DMS153 (cell line): ENCODE measurements around the gene DLG2.
"Not testable (repeated sequence)": the region's sequence is repeated elsewhere in the genome, so short reads cannot be mapped to it uniquely, and the experiment has no call there.

Source experiments
- DNase-seq: peaks from one replicate; lab custom pipeline; 2025; lab: John Stamatoyannopoulos, UW

DLG2 gene

DNA sequence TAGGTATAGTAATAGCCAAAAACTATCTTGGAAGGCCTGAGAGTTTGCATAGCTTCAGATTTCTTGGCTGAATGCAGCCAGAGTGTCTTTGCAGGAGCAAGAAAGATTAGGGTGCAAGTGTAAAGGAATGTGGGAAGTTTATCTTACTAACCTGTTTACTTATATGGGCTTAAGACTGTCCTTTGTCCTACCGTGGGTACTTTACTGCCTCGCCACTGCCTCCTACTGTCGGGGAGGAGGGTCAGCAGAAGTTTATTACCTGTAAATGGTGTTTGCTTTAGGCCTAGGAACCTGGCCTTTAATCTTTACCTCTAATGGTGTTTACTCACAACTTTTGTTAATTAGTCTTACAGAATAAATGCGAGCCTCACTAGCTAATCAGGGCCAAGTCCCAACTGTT, 633.8 kb downstream of the DLG2 start:
- DNase-seq: no peak

GRCh38 chr11:84990141-84990540, 637.0 kb downstream of the DLG2 start:
- DNase-seq: no peak

- DNase-seq: not testable (repeated sequence)
Measured at GRCh38 chr11:84987686-84988187, 639.4 kb downstream of the DLG2 start.

- DNase-seq: no peak
Measured at GRCh38 chr11:84981301-84981700, 645.8 kb downstream of the DLG2 start.

- DNase-seq: no peak
Measured at GRCh38 chr11:84969103-84969502, 658.0 kb downstream of the DLG2 start.

GRCh38 chr11:84965484-84965883, 661.7 kb downstream of the DLG2 start:
- DNase-seq: no peak

DNA sequence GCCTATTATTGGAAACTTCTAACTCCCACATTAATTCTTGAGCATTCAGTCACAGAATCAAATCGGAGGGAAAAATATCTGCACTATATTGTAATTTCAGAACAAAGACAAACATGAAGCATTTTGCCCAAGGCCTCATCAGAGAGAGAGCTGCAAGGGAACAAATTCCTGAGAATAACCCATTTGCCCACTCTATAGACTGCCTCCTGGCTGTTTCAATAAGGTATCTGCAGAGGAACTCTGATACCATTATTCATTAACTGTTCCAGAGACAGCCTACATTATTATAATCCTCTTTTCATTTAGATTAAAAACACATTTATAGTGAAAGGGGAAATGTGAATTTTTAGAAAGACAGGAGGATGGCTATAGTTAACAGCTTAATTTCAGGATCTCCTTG, 663.9 kb downstream of the DLG2 start:
- DNase-seq: no peak

GRCh38 chr11:84962018-84962417, 665.1 kb downstream of the DLG2 start:
- DNase-seq: no peak

GRCh38 chr11:84958295-84958694, 668.8 kb downstream of the DLG2 start:
- no peak for DNase-seq

DNA sequence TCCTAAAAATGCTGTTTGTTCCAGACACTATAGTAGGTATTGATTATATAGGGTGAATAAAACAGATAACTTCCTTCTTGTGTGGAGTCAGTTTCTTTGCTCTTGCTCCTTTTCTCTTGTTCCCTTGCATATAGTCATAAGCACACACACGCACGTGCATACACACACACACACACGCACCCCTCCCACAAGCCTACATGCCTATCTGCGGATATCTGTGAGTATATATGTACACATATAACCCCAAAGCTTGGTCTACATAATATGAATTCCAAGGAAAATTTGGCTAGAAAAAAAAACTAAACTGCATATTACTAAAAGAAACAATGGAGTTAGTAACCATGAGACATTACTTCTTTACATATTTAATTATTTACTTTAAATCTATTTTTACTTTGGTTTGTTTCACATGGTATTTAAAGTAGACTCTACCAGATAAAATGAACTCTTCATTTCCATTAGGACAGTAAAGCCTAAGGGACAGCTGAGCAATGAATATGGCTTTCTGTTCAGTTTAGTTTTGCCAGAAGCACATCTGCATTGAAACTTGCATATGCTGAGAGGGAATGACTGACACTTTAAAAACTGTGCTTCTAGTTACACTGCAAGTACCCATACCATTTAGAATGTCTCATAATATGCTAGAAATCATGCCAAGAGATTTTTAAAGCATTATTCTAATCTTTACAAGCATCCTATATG, 676.4 kb downstream of the DLG2 start:
- DNase-seq: no peak

DNA sequence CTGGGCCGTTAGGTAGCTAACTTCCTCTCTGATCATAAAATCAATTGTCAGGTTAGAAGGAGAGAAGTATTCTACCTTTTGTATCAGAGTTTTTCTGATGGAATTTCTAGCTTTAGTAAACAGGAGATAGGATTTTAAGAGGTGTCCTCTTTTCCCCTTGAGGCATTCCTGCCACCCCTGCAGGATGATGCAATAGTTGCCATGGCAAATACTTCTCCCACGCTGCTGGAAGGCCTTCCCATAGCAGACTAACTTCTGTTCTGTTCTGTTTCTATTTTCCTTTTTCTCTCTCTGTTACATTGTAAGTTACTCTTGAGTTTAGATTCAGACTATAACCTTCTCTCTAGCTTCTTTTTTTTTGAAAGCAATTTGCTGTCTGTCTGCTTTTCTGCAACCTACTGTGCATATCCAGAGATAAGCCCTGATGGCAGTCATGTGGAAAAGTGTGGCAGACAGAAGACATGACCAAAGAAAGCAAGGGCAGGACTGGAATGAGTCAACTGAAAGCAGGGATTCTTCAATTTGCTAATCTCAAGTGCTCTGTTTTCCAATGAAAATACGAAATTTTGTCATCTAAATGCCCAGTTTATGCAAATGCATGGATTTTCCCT, 679.1 kb downstream of the DLG2 start:
- no peak for DNase-seq

- no peak for DNase-seq
Measured at GRCh38 chr11:84947070-84947469, 680.1 kb downstream of the DLG2 start.

- DNase-seq: no peak
Measured at GRCh38 chr11:84930863-84931262, 696.3 kb downstream of the DLG2 start.

DNA sequence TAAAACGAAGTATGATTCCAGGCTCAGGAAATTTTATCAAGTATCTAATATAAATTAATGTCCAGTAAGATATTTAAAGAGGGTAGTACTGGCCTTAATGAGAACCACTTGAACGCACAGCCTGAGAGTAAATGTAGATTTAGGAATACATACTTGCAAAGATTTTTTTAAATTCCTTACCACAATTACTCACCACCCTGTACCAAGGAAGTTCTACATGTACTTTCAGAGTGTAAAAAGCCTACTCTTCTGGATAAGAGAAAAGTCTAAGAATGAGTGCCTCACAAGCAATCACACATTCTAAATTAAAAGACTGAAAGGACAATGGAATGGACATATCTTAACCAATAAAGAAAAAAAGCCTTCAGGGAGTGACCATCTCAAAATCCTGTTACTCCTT, 697.4 kb downstream of the DLG2 start:
- no peak for DNase-seq

DNA sequence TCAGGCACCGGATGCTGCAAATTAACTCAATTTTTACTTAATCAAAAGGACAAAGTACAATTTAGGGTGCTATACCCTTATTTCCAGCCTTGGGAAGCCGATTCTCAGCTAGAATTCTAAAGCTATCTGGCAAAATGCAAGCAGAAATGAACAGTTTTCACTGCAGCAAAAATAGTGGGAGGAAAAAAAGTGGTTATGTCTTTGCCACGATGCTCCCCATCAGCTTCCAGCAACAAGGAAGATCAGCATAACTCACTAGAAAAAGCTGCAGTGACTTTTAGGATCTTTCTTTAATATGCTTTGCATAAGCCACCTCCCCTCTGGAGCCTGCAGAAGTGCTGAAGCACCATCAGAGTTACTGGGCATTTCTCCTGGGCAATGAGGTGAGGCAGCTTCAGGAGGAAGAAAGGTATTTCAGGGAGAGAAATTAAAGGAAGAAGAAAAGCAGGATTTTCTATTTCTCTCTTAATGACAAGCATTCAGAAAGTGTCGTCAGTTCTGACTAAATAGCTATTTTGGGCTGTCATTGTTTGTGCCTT, 702.9 kb downstream of the DLG2 start:
- DNase-seq: no peak

GRCh38 chr11:84923489-84923888, 703.7 kb downstream of the DLG2 start:
- DNase-seq: no peak

- DNase-seq: no peak
Measured at GRCh38 chr11:84922836-84923235, 704.3 kb downstream of the DLG2 start.

- no peak for DNase-seq
Measured at GRCh38 chr11:84922212-84922805, 704.8 kb downstream of the DLG2 start.

GRCh38 chr11:84914511-84914910, 712.6 kb downstream of the DLG2 start:
- DNase-seq: no peak

- DNase-seq: no peak
Measured at GRCh38 chr11:84909740-84910139, 717.4 kb downstream of the DLG2 start.

- no peak for DNase-seq
Measured at GRCh38 chr11:84906995-84907394, 720.1 kb downstream of the DLG2 start.

DNA sequence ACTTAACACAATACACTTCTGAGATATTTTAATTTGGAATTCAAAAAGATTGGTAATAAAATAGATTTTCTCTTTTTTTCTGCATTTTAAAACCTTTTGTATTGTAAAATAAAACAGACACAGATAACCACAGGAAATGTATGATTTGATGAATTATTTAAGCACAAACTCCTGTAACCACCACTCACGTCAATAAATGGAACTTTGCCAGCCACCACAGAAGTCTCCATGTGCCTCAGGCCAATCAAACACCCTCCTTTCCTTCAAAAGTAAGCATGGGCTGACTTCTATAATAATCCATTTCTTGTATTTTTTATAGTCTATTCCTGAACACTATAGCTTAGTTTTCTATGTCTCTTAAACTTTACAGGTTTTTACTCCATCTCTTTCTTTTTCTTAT, 721.7 kb downstream of the DLG2 start:
- DNase-seq: no peak

GRCh38 chr11:84902445-84902844, 724.7 kb downstream of the DLG2 start:
- no peak for DNase-seq
